Adrenal gland (tissue), 12 donors: ENCODE data around the gene STOML3. TPM values are rescaled to one million over a fixed set of nuclear protein-coding genes. Genes with fewer than 3 reads are reported as not detected.

ENCODE experiments used
- DNase-seq, 7 donors: peaks; one replicate each; pipeline ENCODE4 v3.0.0-alpha.2; 2019 to 2020
- H3K27ac ChIP-seq, 5 donors: fragments of 200-600 bp; sonication (generic) in 4 of 5; 1 replicate in 3 of 5; 2 replicates in 2 of 5; pipeline versions ENCODE4 v1.5.1 to v1.8.0; 2016 to 2020; ENCODE audit warnings: mild to moderate bottlenecking in 1 of 5
- H3K27me3 ChIP-seq: fragments of 200-600 bp; 2 replicates; pipeline ENCODE4 v1.8.0; 2021
- H3K36me3 ChIP-seq, 2 donors: fragments of 200-600 bp; replicated peaks in 1 of 2; 1 replicate in 1 of 2; 2 replicates in 1 of 2; pipeline versions ENCODE4 v1.5.1 to v1.8.0; 2018 to 2022
- H3K4me1 ChIP-seq, 2 donors: fragments of 200-600 bp; replicated peaks in 1 of 2; 1 replicate in 1 of 2; 2 replicates in 1 of 2; pipeline versions ENCODE4 v1.5.1 to v1.8.0; 2018 to 2021
- H3K4me3 ChIP-seq, 4 donors: fragments of 200-600 bp; sonication (generic) in 3 of 4; one replicate each; pipeline ENCODE4 v1.5.1; 2016 to 2018
- H3K9me3 ChIP-seq, 3 donors: fragments of 200-600 bp; sonication (generic) in 1 of 3; replicated peaks in 1 of 3; 1 replicate in 2 of 3; 2 replicates in 1 of 3; pipeline versions ENCODE4 v1.5.1 to v1.8.0; 2016 to 2021
- CTCF ChIP-seq, 6 experiments: fragments of 450-650 bp in 4 of 6; fragments of 200-600 bp in 2 of 6; sonication (generic) in 1 of 6; IDR thresholded peaks; 1 replicate in 5 of 6; 2 replicates in 1 of 6; pipeline versions ENCODE4 v1.5.1 to v1.8.0; 2016 to 2021; ENCODE audit warnings: antibody characterized with exemption in 6 of 6, mild to moderate bottlenecking in 2 of 6, moderate library complexity in 1 of 6
- POLR2A ChIP-seq, 2 donors: fragments of 450-650 bp; IDR thresholded peaks; one replicate each; pipeline ENCODE4 v1.6.1; 2017; ENCODE audit warnings: antibody characterized with exemption in 2 of 2, mild to moderate bottlenecking in 2 of 2, moderate library complexity in 1 of 2
- WGBS, 4 donors: extraction: QIAGEN DNeasy Blood & Tissue Kit in 2 of 4; methylation state at CpG; one replicate each; pipeline versions ENCODE4 v1.1.5 to v1.1.7; 2013 to 2017; 5-methylcytosine and 5-hydroxymethylcytosine counted together
- intact Hi-C, 2 donors: fragments of 100-400 bp; cut with DNase I; formaldehyde crosslinking; loops; one replicate each; pipeline versions ENCODE4 v1.14.1 to v1.15.0; 2022 to 2023
- polyA plus RNA-seq, 3 donors: library from polyadenylated mRNA; stranded (reverse); fragments of 200-250 nt in 2 of 3; fragments of 350-450 nt in 1 of 3; fragmentation: Illumina TruSeq in 1 of 3; extraction: RNeasy Lipid Tissue Mini Kit (QIAGEN cat#74804) in 1 of 3; gene quantifications; one replicate each; pipeline ENCODE4 v1.2.3, GENCODE V29; 2013 to 2014
- total RNA-seq, 9 donors: library from RNA; depleted of rRNA in 4 of 9; stranded (reverse); fragments of >200 nt in 4 of 9; fragments of 120-200 nt in 1 of 9; fragmentation: NEBNext Ultra II Directional in 1 of 9; extraction: Animal tissue kit (Norgen Biotek cat#: 25700) in 1 of 9; gene quantifications; one replicate each; pipeline versions ENCODE4 v1.1.0 to v1.2.4, GENCODE V29; 2013 to 2023
- donor health status: healthy with polysubstance abuse.
- donor health status: Bipolar disorder and iron deficiency.
- donor health status: DM: yes; HTN: yes; CAD: no.
- donor health status: DM: no; HTN: no; CAD: no.
- donor health status: DM: no; HTN: no; CAD: no.
- donor health status: DM: yes; HTN: yes; CAD: no.

STOML3 gene
- total and polyA plus RNA-seq, 12 donors, result 0.06 TPM; not detected in 11

- H3K9me3 ChIP-seq, result no peaks in the 10 kb centered on the region
- DNase-seq, result peak in 3 of 7 donors; percentile 15 to 32 (median 29)
- no peaks in the 10 kb centered on the region for H3K27me3 ChIP-seq
- no peak overlapping the region for H3K4me3 ChIP-seq
- H3K4me1 ChIP-seq, result no peaks in the 10 kb centered on the region
- 52 to 59% (median 58%) methylated on average over 9 of the region's 9 CpGs for WGBS, 4 donors
- no peaks in the 10 kb centered on the region for H3K36me3 ChIP-seq
- TF ChIP-seq POLR2A (IDR thresholded peaks at IDR 0.05) (no peak), CTCF (IDR thresholded peaks at IDR 0.05) (no peak)
- intact Hi-C loops, result no loop called here
- H3K27ac ChIP-seq, result no peak overlapping the region
Measured at GRCh38 chr13:38951525-38952313, 38.9 kb downstream of the STOML3 start.

- TF ChIP-seq POLR2A (IDR thresholded peaks at IDR 0.05), result no peak
- intact Hi-C loops, result no loop called here
- H3K9me3 ChIP-seq, result no peaks in the 10 kb centered on the region
- no peaks in the 10 kb centered on the region for H3K27me3 ChIP-seq
- no peak for DNase-seq
- no peak overlapping the region for H3K4me3 ChIP-seq
- no peaks in the 10 kb centered on the region for H3K4me1 ChIP-seq
- H3K27ac ChIP-seq, result no peak overlapping the region
- WGBS, 4 donors, result 34 to 62% (median 48%) methylated on average over 3 of the region's 3 CpGs
- no peaks in the 10 kb centered on the region for H3K36me3 ChIP-seq
Measured at GRCh38 chr13:38950987-38951386, 39.6 kb downstream of the STOML3 start.

GRCh38 chr13:38947054-38947453 lies 43.6 kb downstream of the STOML3 start:
- Histone ChIP-seq H3K27ac (no peak overlapping the region), H3K4me1 (no peaks in the 10 kb centered on the region), H3K27me3 (no peaks in the 10 kb centered on the region), H3K4me3 (no peak overlapping the region), H3K36me3 (no peaks in the 10 kb centered on the region), H3K9me3 (no peaks in the 10 kb centered on the region)
- WGBS, 4 donors, result 65 to 86% (median 72%) methylated on average over 3 of the region's 3 CpGs
- intact Hi-C loops, result no loop called here
- no peak for TF ChIP-seq CTCF (IDR thresholded peaks at IDR 0.05)
- no peak for TF ChIP-seq POLR2A (IDR thresholded peaks at IDR 0.05)
- DNase-seq, result no peak

- TF ChIP-seq CTCF (IDR thresholded peaks at IDR 0.05) (no peak), POLR2A (IDR thresholded peaks at IDR 0.05) (no peak)
- H3K9me3 ChIP-seq, result no peaks in the 10 kb centered on the region
- no peak overlapping the region for H3K27ac ChIP-seq
- no peaks in the 10 kb centered on the region for H3K27me3 ChIP-seq
- 38 to 55% (median 53%) methylated on average over 3 of the region's 3 CpGs for WGBS, 4 donors
- H3K4me1 ChIP-seq, result no peaks in the 10 kb centered on the region
- intact Hi-C loops, result no loop called here
- no peaks in the 10 kb centered on the region for H3K36me3 ChIP-seq
- no peak overlapping the region for H3K4me3 ChIP-seq
- DNase-seq, result no peak
Measured at GRCh38 chr13:38944219-38944618, 46.4 kb downstream of the STOML3 start.

GRCh38 chr13:38943231-38943630 lies 47.4 kb downstream of the STOML3 start:
- H3K4me1 ChIP-seq, result no peaks in the 10 kb centered on the region
- no peaks in the 10 kb centered on the region for H3K27me3 ChIP-seq
- no peaks in the 10 kb centered on the region for H3K9me3 ChIP-seq
- no peak for TF ChIP-seq CTCF (IDR thresholded peaks at IDR 0.05)
- TF ChIP-seq POLR2A (IDR thresholded peaks at IDR 0.05), result no peak
- no peak overlapping the region for H3K27ac ChIP-seq
- DNase-seq, result no peak
- no peak overlapping the region for H3K4me3 ChIP-seq
- no peaks in the 10 kb centered on the region for H3K36me3 ChIP-seq
- intact Hi-C loops, result no loop called here
- WGBS, 4 donors, result 68 to 79% (median 72%) methylated on average over 2 of the region's 2 CpGs
